GM20431 (cell line): ENCODE data around the gene RIMBP2.

Source experiments
- in situ Hi-C: fragments of 300-500 bp; cut with MseI, MboI; formaldehyde crosslinking; loops from one replicate; pipeline ENCODE4 v1.15.0; 2020; ENCODE audit warnings: low sequenced_read_pairs; ENCODE audit not compliant: unreplicated experiment

Gene RIMBP2

DNA sequence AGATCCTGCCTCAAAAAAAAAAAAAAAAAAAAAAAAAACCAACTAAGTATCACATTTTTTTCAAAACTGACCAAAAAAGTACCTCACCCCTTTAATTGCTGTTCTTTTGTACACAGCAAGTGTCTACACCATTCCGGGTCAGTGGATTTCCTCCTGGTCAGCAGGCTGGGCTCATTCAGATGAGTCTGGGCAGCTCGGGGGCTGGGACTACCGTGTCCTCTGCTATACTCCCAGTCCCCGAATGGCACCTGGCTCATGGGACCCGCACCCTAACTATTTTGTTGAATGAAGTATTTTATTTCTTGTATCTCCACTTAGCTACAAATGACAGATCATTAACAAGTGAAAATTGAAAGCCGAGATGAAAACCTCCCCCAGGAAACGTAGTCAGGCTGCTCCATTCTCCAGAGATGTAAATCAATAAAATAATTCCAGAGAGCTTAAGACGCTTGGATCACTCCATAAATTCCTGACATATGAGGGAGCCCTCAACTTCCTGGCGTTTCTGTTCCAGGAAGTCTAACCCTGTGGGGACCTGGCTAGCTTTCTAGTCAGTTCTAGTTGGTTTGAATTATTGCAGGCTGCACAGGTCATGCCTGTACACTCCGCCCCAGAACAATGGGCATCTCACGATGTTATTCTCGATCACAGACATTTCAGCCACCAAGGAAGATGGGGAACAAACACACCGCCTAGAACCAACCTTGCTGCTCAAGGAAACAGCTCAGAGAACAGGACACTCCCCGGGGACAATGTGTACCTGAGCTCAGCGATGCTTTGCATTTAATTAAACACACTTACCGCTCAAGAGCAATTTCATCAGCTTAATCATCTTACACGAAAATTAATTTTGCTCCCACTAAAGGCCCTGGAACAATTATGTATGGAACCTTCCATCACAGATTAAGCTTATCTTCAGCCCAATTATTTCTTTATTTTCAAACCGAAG lies 76.3 kb downstream of the RIMBP2 start:
- in situ Hi-C loops = no loop called here

DNA sequence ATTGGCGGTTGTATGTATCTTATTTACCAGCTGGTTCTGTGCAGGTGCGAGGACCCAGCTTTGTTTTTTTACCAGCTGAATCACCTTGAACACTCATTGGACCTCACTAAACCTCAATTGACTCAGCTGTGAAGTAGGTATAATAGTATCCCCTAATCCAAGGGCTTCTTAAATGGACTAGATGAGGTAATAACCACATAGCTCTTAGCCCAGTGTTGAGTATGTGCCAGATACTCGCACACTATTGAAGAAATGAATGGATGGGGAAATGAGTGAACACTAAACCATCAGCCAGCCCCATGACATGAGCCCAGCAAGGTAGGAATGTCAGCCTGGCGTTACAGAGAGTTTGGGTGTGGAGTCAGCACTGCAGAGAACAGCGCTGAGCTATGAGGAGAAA lies 79.7 kb downstream of the RIMBP2 start:
- in situ Hi-C loops = no loop called here

DNA sequence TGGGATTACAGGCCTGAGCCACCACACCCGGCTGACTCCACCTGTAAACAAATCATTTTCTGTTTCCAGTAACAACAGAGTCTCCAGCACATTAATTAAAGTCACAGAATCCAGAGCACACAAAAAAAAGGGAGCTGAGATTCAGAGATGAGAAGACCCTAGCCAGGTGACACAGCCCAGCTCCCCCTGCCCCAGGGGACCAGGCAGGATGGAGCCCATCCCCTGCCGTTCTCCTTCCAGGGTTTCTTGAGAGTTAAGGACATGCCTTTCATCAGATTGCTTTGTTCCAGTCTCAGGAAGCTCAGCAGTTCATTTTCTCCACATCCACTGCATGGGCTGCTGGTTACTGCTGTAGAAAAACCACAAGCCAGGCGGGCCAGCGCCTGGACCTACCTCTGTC lies 81.2 kb downstream of the RIMBP2 start:
- in situ Hi-C loops = no loop called here

DNA sequence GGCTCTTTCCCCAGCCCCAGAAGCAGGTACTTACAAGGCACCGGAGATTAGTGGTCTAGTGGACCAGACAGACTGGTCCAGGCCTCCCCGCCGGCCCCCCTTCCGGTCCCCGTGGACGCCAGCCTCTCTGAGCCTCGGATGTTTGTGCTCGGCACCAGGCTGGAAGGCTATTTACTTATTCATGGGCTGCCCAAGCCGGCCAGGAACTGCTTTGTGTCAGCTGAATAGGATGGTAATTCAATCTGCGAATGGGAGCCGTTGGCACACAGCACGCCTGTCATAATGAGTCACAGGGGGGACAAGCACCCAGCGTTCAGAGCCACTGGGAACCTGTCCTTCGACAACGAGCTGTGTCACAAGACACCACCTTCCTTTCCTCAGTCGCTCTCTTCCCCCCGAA lies 82.3 kb downstream of the RIMBP2 start:
- in situ Hi-C loops = no loop called here

DNA sequence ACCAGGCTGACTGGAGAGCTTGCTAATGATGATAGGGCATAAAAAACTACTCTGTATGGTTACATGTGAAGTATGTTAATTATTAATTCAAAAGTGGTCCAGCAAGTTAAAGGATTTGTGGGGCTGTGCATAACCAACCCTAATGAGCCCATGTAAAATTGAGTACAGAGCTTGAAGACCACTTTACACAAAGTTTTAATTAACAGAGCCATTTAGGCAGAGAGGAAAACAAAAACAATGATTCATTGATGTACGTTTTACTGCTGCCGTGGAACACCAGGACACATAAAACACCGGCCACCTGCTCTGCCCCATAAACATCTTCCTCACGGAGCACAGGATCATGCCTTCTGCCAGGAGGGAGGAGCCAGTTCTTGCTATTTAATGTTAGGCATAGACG lies 83.5 kb downstream of the RIMBP2 start:
- in situ Hi-C loops = no loop called here

DNA sequence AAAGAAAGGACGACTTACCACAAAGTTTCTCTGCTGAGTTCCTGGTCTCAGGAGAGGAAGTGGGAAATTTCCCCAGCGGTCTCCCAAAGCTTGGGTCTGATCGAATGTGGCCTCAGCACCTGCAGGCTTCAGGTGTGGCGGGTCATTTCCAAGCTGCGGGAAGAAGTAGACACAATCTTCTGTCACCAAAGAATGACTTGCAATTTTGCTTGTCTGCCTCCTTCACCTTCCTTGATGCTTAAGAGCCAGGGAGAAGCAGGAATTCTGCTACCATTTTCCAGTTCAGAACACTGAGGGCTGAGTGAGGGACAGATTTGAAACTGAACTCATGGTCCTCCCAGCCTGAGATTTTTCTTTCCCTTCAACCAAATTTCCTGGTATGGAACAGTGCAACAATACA lies 87.8 kb downstream of the RIMBP2 start:
- in situ Hi-C loops = no loop called here

DNA sequence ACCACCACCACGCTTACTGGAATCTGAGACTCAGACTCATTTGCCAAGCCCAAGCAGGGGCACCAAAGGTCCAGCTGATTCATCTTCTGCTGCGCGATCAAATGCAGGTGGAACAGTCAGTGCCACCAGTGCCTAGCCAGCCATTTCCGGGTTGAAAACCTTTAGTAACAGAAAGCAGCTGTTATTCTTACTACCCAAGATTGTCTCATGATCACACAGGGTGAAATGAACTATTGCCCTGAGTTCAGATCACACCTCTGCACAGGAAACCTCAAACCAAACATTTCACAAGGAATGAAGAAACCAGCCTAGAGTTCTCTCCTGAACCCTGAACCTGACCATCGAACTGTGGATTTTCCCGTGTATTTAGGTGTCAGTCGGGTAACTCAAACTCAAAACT lies 88.9 kb downstream of the RIMBP2 start:
- in situ Hi-C loops = no loop called here

DNA sequence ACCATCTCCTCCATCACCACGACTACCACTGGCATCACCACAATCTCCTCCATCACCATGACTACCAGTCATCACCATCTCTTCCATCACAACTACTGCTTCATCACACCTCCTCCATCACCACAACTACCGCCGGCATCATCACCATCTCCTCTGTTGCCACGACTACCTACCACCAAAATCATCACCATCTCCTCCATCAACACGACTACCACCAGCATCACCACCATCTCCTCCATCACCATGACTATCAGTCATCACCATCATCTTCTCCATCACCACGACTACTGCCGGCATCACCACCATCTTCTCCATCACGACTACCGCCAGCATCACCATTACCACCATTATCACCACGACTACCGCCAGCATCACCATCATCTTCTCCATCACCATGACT lies 89.5 kb downstream of the RIMBP2 start:
- in situ Hi-C loops = no loop called here

DNA sequence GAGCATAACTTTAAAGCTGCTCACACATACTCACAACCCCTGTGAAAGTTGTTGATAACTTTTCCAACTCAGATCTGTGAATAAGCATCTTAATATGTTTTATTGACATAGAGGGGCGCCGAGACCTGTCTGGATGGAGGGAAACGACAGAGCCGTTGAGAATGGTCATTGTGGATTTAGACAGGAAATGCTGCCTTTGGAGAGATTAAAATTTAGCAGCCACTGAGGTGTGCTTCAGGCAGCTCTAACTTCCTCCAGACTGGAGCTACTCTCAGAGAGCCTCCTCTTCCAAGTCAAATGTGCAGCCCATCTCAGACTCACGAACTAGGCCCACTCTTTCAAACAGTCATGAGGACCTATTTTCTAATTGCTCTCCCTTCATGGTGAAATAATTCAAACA lies 90.9 kb downstream of the RIMBP2 start:
- in situ Hi-C loops = no loop called here

DNA sequence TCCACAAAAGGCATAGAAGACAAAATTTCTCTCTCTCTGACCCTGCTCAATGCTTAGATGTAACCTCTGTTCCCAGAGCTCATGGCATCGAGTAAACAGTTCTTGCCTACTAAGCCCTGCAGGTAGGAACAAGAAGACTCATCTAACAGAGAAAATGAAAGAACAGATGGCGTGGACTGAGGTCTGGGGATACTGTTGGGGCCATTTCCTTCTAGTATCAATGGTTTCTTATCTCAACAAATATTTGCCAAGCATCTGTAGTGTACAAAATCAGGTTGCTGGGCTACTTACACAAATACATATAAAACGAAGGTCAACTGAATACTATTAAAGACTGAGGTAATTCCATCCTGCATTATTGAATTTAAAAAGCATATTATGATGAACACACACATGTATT lies 93.3 kb downstream of the RIMBP2 start:
- in situ Hi-C loops = no loop called here

DNA sequence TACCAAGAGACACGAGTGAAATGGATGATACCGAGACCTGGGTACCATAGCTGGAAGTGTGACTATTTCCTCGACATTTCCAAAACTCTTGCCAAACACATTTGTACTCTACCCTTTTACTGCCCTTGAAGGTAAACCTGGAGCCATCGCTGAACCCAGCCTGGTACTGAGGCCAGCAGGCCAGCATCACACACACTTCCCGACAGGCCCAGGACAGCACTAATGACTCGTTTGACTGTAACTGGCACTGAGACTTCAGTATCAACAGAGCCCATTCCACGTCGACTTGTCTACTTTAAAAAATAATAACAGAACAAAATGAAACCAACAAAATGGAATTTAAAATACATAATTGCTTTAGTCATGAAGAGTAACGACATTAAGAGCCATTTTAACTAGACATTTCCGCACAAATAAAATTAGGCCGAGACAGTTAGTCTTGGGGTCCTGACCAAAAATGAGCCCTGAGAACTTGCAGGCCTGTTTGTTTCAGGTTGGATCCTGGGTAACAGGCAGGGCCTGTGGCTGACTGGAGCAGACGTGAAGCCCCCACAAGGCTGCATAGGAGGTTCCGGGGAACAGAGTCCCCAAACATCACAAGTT lies 94.3 kb downstream of the RIMBP2 start:
- in situ Hi-C loops = no loop called here

DNA sequence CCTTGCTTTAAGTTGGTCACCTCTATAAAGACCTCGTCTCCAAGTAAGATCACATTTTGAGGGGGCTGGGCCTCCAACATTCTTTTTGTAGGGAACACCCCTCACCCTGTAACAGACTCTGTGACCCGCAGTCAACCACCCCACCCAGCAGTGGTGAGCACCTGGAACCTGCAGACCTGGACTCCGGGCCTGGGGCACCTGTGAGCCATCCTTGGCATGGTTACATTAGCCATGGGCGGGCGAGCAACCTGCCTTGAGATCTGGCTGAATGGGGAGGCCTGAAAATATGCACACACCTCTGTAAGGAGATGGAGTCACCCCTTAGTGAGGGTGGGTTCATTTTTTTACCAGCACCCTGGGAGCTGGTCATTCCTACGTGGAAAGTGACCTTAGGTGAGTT lies 95.3 kb downstream of the RIMBP2 start:
- in situ Hi-C loops = no loop called here

DNA sequence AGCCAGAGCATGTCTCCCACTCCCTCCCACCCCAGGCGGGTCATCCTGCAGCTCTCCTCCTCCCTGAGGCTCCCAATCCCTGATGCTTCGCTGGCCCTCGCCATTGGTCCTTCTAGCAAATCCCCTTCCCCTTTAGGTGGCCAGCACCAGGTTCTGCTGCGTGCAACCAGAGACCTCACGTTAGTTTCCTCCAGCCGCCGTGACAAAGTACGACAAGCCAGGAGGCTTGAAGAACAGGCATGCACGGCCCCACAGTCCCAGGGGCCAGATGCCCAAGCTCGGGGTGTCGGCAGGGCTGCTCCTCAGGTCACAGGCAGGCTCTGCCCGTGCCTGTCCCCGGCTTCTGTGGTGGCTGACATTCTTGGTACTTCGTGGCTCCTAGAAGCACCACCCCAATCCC lies 95.8 kb downstream of the RIMBP2 start:
- in situ Hi-C loops = no loop called here

DNA sequence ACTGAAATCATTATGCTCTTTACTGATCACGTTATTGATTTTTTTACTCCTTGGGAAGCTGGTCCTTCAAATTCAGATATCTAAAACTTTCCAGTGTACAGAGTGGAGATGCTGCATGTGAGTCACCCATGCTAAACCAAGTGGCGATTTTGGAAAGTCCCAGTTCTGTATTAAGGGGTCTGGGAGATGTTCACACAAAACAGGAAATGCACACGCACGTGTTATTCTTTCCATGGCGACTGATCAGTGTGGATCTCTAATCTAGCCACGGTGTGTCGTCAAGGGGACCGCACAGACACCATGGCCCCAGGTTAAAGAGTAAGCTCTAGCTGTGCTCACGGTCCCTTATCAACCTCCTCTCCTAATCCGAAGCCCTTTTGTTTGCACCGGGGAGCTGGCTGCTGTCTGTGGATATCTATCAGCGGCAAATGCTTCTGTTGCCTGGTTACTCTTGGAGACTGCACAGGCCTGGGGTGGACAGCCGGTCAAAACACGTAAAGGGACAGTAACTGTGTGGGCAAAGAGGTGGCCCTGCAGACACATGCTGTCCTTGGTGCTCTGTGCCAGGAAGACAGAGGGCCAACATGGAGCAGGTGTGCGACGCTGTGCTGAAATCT lies 96.6 kb downstream of the RIMBP2 start:
- in situ Hi-C loops = no loop called here

DNA sequence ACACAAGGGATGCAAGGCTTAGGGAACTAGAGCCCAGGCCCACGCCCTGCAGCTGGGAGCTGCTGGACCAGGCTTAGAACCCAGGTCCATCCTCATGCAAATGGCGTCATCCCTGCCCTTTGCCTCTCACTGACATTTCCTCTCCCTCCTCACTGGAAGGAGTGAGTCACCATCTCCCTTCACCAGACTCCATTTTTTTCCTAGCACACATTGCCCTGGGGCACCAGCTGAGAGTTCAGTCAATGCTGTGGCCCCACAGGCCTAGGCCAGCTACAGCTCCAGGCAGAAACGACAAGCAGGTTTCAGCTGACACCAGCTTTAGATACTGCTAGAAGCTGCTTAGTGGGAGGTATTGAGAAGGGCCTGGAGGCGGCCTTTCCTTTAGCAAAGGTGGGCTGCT lies 98.9 kb downstream of the RIMBP2 start:
- in situ Hi-C loops = no loop called here

DNA sequence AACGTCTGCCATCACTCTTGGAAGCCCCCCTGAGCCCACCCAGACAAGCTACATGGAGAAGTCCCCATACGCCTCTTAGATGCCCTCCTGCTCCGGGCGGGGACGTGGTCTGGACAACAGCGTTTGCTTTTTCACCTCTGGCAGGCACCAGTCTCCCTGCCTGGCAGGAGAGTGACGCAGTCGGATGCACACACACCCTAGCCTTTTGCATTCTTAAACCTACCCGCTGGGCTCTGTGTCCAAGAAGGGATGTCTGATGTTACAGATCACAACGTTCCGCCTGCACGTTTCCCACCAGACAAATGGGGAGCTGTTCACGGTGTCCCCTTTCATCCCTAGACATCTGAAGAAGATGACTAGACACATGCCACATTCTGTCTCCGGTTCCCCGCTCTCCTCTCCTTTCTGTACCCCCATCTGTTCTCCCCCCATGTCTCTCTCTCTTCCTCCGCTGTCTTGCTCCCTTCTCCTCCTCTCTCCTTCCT lies 100.2 kb downstream of the RIMBP2 start:
- in situ Hi-C loops = no loop called here

DNA sequence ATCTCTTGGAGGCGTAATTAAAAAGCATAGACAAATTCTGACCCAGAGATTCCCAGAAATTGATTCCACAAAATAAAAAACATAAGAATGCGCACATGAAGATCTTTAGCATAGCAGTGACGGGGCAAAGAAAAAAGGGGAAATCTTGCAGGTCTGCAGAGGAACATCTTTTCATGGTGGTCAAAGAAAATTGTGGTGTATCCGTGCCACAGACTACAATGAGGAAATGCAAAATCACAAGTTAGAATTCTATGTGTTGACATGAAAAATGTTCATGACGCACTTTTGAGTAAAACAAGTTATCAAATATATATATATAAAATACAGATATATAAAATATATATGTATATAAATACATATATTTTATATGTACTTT lies 101.6 kb downstream of the RIMBP2 start:
- in situ Hi-C loops = no loop called here

DNA sequence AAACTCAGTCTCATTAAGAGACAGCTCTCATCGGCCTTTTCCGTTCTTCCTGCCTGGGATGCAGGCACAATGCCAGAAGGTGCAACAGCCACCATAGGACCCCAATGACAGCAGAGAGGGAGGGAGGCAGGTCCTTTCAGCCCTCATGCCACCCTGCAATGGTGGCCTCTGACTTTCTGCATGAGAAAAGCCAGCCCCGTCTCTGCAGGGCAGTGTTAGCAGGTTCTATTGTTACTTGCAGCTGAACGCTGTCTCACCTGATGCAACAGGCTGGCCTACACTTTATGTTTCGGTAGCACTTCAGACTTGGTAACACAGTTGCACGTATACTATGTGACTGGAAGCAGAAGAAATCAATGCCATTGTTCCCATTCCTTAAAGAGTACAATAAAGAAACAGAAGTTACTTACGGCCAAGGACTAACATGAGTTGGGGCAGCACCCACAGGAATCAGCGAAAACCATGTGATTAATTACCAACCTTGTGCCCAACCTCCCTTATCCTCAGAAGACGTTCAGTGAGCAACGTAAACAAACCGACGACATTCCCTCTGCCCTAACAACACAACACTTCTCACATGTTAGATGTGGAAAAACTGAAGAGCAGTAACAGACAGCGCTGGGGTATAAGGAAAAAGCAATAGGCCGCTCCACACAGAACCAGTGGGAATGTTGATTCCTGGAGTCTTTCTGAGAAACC lies 102.1 kb downstream of the RIMBP2 start:
- in situ Hi-C loops = no loop called here

DNA sequence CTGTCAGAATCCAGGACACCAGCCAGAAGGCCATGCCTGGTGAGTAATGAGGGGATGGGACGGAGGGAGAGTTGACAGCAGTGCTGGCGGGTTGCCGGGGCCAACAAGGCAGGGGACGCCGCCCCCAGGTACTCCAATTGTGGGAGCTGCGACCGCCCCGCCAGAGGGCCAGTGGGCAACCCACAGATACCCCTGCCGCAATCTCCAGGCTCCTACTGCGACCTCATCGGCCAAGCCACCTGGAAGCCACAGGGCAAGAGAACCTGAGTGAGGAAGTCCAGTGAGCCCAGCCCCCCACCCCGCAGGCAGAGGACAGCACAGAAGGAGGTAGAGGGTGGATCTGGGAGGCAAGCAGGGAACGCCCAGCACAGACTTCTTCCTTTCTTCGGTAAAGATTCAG lies 103.0 kb downstream of the RIMBP2 start:
- in situ Hi-C loops = no loop called here

DNA sequence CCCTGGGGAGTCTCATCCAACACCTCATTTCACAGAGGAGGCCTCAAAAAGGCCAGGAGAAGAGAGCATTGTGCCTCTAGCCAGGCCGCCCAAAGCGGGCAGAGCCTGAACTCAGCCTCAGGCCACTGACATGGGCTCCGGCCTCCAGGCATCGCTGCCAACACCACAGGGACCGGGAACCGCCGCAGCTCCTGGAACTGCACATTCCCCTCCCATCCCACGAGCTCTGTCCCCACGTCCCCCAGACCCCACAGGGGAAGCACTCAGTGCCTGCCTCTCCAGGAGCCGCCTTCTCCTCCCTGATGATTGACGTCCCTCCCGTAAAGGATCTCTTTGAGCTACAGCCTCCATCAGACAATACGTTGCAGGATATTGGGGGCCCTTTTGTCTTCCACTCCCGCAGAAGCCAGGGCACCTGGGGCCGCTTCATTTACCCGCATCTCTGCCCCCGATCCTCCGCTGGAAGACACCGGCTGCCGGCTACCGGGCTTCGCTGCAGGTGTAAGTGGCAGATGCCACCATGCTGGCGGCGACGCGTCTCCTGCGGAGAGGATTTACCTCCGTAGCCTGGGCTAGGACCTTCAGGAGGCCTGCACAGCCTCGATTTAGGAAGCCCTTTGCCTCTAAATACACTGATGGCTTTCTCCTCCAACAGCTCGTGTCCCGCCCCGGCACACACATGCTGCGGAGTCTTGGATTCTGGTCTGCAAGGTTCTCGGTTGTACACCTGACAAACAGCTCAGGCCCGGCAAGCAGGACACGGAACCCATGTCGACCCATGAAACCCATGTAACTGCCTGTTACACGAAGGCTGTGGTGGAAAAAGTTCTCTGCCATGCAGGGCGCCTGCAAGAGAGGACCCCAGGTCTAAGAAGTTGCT lies 104.8 kb downstream of the RIMBP2 start:
- in situ Hi-C loops = no loop called here
